Subcutaneous adipose tissue (tissue), 4 donors: ENCODE results near the gene GJC3. TPM values are rescaled to one million over a fixed set of nuclear protein-coding genes. Genes with fewer than 3 reads are reported as not detected.

Source experiments
- total RNA-seq, 4 donors: library from RNA; depleted of rRNA; stranded (reverse); fragments of >200 nt; gene quantifications; one replicate each; pipeline ENCODE4 v1.1.0, GENCODE V29; 2016
- TF ChIP-seq, protein P1 (sequence below): fragments of 450-650 bp; IDR thresholded peaks from one replicate; pipeline ENCODE4 v1.5.1; 2016; ENCODE audit warnings: low read depth, mild to moderate bottlenecking, control low read depth, antibody characterized with exemption, moderate library complexity

GJC3 gene
- total RNA-seq, 4 donors from 2014 or later: 0.68 to 2.1 TPM; not detected in 2

DNA sequence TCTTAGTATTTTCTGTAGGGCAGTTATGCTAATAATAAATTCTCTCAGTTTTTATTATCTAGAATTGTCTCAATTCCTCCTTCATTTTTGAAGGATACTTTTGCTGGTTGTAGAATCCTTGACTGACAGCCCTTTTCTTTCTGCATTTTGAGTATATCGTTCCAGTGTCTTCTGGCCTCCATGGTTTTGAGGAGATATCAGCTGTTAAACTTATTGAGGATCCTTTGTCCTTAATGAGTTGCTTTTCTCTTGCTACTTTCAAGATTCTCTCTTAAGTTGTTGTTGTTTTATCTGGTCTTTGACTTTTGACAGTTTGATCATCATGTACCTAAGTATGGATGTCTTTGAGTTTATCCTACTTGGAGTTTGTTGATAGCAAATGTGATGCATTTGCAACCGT, 8.9 kb upstream of the GJC3 start:
- TF ChIP-seq, protein P1, sequence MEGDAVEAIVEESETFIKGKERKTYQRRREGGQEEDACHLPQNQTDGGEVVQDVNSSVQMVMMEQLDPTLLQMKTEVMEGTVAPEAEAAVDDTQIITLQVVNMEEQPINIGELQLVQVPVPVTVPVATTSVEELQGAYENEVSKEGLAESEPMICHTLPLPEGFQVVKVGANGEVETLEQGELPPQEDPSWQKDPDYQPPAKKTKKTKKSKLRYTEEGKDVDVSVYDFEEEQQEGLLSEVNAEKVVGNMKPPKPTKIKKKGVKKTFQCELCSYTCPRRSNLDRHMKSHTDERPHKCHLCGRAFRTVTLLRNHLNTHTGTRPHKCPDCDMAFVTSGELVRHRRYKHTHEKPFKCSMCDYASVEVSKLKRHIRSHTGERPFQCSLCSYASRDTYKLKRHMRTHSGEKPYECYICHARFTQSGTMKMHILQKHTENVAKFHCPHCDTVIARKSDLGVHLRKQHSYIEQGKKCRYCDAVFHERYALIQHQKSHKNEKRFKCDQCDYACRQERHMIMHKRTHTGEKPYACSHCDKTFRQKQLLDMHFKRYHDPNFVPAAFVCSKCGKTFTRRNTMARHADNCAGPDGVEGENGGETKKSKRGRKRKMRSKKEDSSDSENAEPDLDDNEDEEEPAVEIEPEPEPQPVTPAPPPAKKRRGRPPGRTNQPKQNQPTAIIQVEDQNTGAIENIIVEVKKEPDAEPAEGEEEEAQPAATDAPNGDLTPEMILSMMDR: no peak

GRCh38 chr7:99930376-99930775, 956 bp upstream of the GJC3 start:
- TF ChIP-seq, protein P1: no peak

DNA sequence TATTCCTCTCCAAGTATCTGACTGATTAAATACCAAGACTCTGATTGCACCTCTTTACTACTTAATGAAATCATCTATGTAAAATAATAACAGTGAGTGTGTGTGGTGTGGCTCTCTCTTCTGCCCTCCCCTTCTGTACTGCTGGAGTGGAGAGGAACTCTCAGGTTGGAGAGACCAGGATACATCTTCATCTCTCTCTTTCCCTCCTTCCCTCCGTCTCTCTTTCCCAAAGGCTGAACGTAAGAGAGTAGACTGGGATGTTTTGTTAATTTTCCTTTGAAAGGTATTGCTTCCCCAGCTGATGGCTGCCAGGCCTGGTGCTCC, 272 bp upstream of the GJC3 start:
- TF ChIP-seq, protein P1: no peak

- TF ChIP-seq, protein P1: no peak
Observed at GRCh38 chr7:99928188-99928587, 1.2 kb downstream of the GJC3 start.

DNA sequence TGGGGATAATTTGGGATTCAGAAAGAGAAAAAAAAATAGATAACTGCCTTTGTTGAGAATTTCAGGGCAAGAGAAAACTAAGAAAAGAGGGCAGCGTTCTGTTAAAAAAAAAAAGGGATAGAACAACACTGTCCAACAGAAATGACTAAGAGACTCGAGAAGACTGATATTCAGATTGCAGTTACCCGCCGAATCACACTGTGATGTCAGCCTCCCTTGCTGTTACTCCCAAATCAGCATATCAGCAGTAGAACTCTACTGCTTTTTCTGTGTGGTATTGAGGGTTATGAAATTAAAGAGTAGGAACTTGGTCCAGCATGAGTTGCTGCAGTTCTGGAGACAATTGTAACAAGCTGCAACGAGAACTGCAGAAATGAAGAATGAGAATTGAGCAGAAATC, 1.9 kb downstream of the GJC3 start:
- TF ChIP-seq, protein P1: no peak

DNA sequence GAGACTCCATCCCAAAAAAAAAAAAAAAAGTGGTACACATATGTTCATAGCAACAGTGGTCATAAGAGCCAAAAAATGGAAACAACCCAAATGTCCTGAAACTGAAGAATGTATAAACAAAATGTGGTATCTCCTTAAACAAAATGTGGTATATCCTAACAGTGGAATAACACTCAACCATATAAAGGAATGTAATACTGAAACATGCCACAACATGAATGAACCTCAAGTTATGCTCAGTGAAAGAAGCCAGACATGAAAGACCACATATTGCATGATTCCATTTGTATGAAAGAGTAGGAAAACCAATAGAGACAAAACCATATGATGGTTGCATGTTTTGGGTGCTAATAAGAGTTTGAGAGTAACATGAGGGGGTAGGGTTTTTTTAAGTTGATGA, 3.1 kb downstream of the GJC3 start:
- TF ChIP-seq, protein P1: no peak

DNA sequence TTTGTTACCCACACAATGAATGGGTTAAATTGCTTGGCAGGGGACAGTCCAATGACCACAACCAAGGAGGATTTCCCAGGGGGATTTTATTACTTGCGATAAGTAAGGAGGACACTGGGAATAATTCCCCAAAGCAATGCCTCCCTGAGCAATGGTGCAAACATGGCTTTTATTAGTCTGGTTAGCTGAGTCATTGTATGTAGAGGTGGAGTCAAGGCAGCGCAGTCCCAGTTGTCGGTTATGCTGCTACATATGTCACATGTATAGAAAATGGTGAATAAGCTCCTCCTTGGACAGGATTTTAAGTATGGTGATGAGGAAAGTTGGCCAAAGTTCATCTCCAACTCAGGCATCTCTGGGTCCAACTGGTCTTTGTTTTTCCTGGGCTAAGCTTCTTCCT, 6.2 kb downstream of the GJC3 start:
- TF ChIP-seq, protein P1: no peak

GRCh38 chr7:99920149-99920548, 9.3 kb downstream of the GJC3 start:
- TF ChIP-seq, protein P1: no peak
